IPS-NIHi7 (cell line): ENCODE results near the gene P2RX6.
"Not testable (repeated sequence)": the region's sequence is repeated elsewhere in the genome, so short reads cannot be mapped to it uniquely, and the experiment has no call there.

Experiments
- DNase-seq: peaks from one replicate; pipeline ENCODE4 v3.0.0; 2012; ENCODE audit warnings: mixed read lengths; ENCODE audit errors: extremely low spot score

Gene P2RX6

DNA sequence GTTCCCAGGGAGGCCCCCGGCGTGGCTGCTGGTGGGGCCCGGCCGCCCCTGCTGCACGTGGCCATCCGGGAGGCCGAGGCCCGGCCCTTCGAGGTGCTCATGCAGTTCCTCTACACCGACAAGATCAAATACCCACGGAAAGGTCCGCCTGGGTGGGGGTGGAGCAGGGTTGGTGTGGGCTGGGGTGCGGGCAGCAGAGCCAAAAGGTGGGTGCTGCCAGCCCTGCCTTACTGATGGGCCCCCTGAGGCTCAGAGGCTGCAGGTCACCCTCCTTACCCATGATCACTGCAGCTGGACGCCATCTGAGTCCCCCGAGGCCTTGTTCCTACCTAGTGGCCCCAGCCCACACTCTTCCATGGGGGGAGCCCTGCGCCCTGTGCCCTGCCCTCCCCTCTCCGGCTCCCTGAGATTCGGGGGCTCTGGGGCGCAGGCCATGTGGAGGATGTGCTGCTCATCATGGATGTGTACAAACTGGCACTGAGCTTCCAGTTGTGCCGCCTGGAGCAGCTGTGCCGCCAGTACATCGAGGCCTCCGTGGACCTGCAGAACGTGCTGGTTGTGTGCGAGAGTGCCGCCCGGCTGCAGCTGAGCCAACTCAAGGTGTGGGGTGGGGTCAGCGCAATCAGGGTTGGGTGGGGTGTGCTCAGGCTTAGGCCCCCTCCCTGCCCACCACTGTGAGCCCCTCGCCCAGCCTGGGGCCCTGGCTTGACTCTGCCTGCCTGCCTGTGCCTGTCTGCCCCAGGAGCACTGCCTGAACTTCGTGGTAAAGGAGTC lies 20.6 kb upstream of the P2RX6 start:
- no peak for DNase-seq

DNA sequence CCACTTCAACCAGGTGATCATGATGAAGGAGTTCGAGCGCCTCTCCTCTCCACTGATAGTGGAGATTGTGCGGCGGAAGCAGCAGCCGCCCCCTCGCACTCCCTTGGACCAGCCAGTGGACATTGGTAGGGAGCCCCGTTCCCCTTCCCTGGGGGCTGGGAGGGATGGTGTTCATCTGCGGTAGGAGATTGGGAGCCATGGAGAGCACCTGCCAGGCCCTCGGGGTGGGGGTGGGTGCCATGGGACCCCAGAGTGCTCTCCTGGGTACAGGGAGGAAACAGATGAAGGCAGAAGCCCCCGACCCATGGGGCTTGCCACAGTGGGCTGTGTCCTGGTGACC lies 20.1 kb upstream of the P2RX6 start:
- no peak for DNase-seq

DNA sequence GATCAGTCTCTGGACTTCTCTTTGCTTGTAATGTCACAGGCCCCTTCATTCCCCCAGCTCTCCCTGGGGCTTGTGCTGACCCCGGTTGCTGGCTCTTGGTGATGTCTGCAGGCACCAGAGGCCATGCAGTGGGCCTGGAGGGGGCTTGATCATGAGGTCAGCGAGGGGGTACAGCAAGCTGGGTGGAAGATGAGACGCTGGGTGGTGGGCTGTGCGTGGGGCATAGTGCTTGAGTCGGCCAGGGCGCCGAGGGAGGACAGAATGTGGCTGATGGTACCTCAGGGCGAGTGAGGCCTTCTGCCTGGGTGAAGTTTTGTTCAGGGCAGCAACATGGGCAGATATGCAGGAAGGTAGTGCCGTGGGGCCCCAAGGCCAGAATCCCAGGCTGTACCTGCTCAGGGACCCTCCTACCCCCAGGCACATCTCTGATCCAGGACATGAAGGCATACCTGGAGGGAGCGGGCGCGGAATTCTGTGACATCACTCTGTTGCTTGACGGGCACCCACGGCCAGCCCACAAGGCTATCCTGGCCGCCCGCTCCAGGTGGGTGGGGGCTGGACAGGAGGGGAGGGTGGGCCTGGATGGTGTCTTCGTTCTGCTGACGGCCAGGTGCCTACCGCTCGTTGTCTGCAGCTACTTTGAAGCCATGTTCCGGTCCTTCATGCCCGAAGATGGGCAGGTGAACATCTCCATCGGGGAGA lies 19.5 kb upstream of the P2RX6 start:
- DNase-seq = no peak

DNA sequence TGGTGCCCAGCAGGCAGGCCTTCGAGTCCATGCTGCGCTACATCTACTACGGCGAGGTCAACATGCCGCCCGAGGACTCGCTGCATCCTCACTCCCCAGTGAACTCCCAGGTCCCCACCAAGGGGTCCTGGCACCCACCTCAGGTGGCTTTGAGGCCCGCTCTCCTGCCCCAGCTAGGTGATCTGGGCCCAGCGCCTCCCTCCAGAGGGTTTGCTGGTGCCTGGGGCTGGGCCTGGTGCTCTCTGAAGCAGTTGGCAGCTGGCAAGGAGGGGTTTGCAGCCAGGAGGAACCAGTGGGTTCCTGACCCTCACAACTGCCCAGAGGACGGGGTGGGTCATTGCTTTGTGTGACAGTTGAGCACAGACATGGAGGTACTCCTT lies 18.9 kb upstream of the P2RX6 start:
- no peak for DNase-seq

DNA sequence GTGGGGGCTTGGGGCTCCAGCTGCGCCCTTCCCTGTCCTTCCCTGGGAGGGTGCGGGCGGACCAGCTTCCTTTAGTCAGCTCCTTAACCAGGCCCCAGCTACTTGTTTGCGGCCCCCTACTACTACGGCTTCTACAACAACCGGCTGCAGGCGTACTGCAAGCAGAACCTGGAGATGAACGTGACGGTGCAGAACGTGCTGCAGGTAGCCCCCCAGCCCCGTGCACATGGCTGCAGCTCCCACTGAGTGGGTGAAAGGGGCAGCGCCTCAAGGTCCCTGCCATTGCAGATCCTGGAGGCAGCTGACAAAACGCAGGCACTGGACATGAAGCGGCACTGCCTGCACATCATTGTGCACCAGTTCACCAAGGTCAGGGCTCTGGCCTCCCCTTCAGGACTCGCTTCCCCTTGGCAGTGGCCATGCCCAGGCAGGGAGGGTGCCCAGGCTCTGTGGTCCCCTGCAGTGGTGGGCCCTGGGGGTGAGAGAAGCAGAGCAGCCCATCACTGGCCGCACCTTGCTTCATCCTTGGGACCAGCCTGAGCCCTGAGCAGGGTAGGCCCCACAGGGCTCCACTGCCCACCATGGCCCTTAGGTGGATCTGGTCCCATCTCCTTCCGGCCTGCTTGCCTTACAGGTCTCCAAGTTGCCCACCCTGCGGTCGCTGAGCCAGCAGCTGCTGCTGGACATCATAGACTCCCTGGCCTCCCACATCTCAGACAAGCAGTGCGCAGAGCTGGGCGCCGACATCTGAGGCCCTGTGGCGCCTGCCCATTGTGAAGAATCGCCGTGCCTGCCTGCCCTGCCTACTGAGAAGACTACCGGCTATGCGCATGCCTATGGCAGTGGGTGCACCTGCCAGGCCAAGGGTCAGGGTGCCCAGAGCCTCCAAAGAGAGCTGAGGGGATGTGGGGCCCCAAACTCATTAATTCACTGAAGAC lies 18.1 kb upstream of the P2RX6 start:
- DNase-seq = no peak

DNA sequence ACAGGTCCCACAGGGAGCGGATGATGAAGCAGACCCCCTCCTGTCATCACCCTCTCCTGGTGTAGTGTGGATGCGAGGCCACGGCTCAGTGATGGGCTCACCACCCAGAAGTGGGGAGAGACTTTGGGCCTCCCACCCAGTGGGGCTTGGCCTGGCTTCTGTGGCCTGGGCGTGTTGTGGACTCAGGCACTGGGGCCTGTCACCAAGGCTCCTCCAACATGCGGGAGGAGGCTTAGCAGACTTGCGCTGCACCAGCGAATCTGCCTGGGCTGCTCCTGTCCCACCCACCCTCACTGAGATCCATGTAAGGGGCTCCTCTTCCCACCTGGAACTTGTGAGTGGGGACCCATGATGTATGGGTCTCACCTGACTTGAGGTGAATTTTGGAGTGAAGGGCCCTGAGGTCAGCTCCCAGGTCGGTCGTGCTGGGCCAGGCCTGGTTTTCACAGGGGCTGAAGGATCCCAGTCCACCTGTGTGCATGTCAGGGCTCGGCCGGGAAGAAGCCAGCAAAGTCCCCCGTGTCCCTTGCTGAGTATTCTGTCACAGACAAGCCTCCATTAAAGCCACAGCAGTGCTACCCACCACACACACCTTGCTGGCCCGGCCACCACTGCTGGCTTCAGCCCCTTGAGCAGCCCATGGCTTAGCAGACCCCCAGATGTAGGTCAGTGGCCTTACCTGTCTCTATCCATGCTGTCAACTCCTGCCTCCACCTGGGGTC lies 17.3 kb upstream of the P2RX6 start:
- DNase-seq = no peak

DNA sequence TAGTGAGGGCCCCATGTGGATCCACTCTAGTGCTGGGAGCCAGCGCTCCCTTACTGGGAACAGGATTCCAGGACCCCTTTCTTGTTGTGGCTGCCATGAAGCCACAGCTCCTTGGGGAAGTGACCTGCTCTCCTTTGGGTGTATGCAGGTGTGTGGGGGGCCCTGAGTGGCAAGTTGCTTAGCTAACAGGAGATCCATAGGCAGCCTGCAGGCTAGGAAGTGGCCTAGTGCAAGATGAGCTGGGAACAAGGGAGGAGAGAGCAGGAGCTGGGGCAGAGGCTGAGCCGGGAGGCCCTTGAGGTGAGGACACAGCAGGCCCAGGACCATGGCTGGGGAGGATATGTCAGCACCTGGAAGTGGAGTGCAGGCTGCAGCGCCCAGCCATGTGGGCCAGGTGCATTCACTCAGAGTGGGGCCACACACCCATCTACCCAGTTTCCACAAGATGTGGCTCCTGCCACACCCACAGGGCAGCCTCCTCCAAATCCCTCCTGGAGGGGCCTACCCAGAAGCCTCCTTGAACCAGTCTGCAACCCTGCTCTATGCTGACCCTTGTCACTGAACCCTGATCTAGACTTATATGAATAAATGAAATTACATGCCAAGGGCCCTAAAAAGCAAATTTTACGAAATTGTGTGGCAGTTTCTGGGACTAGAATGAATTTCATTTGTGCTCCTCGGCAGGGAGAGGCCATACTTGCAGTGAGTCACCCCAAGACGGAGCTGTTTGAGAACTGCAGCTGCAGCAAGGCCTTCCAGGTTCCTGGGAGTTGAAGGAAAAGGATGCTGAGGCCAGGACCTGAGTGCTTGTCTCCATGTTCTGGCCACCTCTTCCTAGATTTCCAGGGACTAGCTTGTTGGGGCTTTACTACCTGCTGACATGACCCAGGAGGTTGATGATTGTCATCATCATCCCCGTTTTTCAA lies 16.3 kb upstream of the P2RX6 start:
- DNase-seq = no peak

DNA sequence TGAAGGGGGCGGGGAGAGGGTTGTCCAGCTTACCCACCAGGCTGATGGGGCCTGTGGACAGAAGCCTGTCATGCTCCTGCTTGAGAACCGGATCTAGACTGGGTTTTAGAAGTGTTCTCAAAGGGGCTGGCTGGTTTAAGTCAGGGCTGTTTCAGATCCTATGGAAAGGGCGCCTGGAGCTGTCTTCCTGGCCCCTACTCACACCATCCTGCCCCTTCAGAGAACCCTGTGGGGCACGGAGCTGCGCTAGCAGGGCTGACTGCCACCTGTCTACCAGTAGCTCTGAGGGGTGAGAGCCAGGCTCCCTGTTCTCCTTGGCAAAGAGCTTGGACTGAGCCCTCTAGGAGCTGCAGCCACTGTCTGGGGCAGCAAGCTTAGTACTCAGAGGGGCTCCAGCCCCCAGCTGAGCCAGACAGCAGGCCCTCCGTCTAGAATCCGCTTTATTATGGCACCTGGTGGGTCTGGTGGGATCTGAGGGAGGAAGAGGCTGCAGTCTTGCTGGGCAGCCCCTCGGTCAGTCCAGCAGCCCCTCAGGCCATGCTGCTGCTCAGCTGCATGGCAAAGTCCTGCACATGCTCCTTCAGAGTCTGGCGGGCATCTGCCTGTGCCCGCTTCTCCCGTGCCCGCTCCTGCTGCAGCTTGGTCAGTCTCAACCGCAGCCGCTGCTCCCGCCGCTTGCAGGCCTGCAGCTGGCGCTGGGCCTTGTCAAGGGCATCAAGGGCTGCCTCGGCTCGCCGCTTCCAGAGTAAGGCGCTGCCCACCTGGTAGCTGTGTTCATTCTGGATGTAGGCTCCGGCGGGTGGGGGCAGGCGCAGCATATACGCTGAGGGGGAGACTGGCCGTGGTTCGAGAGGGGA lies 15.4 kb upstream of the P2RX6 start:
- no peak for DNase-seq

DNA sequence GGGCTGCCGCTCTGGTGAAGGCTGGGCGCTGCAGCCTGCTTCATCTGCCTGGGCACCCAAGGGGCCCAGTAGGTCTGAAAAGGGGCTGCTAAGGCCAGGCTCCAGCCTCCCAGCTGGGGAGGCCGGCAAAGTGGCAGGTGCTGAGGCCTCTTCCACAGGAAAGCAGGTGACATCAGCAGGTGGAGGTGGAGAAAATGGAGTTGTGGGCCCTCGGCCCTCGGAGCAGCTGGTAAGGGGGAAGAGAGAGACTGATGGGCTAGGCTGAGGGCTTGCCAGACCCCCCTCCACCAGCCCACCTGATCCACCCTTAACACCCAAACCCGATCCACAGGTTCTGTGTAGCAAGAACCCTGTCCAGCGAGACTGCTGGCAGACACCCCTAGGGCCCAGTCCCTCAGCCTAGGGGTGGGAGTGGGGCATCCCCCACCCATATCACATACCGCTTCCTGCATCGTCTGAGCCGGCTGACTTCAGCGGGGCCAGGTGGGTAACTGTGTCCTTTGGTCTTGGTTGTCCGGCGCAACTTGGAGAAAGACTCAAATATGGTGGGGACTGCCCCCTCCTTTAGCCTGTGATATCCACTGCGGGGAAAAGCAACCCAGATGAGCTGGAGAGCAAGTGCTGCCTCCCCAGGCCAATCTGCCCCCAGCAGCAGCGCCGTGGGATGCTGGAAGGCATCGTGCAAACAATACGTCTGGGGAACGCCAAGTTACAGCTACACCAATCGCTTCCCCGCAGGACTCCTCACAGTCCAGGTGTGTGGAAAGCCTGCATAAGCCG lies 14.6 kb upstream of the P2RX6 start:
- DNase-seq = no peak

DNA sequence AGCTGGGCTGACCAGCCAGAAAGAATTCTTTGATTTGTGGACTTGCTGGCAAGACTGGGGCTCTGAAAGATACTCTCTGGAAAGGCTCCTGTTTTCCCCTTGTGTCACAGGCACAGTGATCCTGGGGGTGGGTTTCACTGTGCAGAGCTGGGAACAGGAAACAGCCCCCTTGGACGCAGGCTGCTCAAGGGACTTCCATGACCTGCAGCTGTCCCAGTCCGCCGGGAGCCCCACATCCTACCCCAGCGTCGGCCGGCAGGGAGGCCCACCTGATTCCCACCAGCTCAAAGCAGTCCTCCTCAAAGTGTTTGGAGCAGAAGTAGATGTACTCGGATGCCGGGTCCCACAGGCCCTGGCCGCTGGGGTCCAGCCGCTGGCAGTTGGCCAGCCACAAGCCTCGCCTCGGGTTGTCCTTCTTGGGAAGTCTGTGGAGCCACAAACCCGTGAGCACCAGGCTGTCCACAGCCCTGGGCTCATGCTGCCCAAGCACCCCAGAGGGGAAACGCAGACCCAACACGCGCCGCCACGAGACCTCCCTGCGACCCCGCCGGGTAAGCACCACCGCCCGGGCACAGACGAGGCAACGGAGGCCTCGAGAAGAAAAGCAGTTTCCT lies 13.9 kb upstream of the P2RX6 start:
- no peak for DNase-seq

DNA sequence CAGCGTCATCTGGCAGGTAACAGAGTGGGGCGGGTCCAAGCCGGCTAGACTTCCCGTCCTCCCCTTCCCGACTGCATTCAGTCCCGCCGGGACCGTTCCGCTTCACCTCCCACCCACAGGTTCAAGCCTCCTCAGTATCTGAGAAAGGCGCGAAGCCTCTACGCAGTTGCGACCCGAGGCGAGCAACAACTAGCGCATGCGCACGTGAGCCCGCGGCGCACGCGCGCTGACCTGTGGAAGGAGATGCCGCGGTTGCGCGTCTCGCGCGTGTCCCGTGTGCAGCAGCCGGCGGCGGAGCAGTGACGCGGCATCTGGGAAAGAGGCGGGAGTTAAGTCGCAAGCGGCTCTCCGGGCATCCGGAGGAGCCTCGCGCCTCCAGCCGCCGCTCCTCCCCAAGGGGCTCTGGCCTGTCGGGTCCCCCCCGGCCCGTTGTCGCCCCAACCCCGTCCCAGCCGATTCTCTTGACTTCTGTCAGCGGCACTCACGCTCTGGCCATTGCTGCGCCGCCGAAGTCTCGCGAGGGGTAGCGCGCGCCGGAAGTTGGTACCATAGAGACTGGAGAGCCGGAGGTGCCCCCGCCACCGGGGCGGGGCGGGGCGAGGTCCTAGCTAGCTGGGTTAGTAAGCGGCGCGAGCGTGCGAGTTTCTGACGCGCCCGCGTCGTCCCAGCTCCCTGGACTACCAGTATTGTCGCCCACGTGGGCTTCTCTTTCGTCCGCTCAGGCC lies 13.2 kb upstream of the P2RX6 start, which contains the start of gene THAP7:
Gene THAP7 (minus strand): TSS at position 518 of the 725 bp plus-strand sequence. CDS start 207 bp downstream, at position 311.
- peak; percentile 94 for DNase-seq

DNA sequence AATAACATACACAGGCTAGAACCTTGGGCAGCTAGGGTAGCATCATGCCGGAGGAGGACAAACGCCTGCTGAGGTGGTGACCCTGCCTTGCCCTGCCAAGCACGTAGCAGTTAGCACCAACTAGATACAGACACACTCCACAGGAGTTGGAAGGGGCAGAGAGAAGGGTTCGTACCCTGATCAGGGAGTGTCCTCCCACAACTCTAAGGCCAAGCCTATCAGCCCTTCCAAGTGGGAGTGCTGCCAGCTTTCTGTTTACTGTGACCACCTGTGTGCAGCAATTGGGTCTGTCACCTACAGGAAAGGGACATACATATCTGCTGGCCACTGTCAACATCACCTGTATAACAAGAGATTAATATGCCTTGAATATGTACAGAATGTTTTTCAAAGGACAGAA lies 11.2 kb upstream of the P2RX6 start:
- DNase-seq = no peak

DNA sequence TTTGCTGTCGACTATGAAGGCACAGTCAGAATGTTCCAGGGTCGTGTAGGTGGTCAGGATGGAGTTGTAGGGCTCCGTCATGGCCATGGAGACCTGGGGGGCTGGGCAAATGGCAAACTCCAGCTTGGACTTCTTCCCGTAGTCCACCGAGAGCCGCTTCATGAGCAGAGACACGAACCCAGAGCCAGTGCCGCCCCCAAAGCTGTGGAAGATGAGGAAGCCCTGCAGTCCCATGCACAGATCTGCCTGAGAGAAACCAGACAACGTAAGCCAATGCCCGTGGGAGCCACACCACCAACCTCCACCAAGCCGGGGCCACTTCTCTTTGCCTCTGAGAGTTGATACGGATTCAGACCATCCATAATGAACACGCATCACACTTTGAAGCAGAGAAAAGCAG lies 5.8 kb upstream of the P2RX6 start:
- DNase-seq = not testable (repeated sequence)

DNA sequence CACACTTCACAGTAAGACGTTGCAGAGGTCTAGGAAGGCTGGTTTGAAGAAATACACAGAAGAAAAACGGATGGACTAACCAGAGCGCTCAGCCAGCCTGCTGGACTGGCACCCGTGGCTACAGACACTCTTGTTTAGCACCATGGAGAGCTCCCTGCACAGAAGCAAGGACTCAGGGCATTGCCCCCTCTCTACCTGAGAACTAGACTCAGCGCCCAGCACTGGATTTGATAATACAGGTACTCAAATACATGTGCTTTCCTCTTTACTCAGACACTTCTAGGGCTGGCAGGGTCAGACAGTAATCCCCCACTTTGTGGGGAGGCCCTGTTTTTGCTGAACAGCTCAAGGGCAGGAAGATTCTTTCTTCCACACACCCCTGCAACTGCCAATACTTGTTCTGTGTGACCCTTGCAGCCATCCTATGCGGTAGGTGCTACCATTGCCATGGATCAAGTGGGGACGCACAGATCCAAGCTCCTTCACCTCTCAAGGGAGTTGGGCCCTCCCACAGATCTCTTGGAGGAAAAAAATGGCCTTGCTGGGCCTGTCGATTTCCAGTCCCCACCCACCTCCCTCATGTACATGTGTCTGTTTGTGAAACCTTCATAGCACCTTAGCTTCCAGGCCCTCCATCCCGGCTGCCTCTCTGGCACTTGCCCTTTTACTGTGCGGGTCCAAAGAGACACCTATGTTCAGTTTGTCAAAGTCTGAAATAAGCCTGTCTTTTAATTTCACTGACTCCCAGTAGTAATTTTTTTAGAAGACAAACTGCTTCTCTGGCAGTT lies 5.1 kb upstream of the P2RX6 start:
- DNase-seq = peak; percentile 77

DNA sequence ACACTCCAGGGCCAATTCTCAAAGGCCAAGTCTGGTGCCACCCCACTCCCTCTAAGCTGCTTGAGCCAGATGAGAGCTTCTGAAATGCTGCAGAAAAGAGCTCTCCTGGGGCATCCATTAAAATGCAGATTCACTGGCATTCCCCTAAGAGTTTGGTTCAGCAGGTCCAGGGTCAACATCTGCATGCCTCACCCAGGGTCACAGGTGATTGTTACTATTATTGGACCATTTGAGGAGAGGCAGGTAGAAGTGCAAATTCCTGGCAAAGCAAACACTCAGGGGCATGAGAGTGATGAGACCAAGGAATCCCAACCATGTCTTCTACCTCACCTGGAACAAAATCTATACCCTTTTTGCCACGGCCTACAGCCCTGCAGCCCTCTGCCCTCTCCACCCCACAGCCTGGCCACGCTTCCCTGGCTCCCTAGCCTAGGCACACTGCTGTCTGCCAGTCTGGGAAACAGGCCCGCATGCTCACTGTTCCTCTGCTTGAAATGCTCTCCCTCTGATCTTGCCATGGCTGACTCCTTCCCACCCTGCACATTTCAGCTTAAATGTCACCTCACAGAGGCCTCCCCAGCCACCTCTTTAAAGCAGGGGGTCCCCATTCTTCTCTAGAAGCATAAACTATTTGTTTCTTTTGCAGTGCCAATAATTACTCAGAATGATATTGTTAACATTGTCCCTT lies 4.4 kb upstream of the P2RX6 start:
- DNase-seq = no peak
